Body of pancreas (tissue), 4 donors: ENCODE measurements around the gene OSBPL10. TPM values are rescaled to one million over a fixed set of nuclear protein-coding genes. Genes with fewer than 3 reads are reported as not detected.

Experiments used
- ATAC-seq: fragments of 150-250 bp; one replicate; pipeline ENCODE4 v1.9.1; 2016
- DNase-seq, 4 donors: peaks; one replicate each; pipeline ENCODE4 v3.0.0-alpha.2; 2019
- H3K27ac ChIP-seq, 4 donors: fragments of 200-600 bp; sonication (generic); 1 replicate in 3 of 4; 2 replicates in 1 of 4; pipeline versions ENCODE4 v1.5.1 to v1.6.1; 2016 to 2019; ENCODE audit warnings: mild to moderate bottlenecking in 1 of 4, mixed read lengths in 1 of 4, moderate library complexity in 1 of 4
- H3K27me3 ChIP-seq, 2 donors: fragments of 200-600 bp; sonication (generic); one replicate each; pipeline ENCODE4 v1.6.0; 2016; ENCODE audit warnings: mild to moderate bottlenecking in 1 of 2
- H3K36me3 ChIP-seq, 2 donors: fragments of 200-600 bp; sonication (generic); replicated peaks in 1 of 2; 2 replicates each; pipeline ENCODE4 v1.5.1; 2016; ENCODE audit warnings: low read depth in 2 of 2; ENCODE audit not compliant: insufficient read depth in 1 of 2
- H3K4me1 ChIP-seq: fragments of 200-600 bp; sonication (generic); one replicate; pipeline ENCODE4 v1.6.0; 2016
- H3K4me3 ChIP-seq, 2 donors: fragments of 200-600 bp; sonication (generic); 1 replicate in 1 of 2; 2 replicates in 1 of 2; pipeline ENCODE4 v1.5.1; 2016 to 2019
- H3K9me3 ChIP-seq, 3 donors: fragments of 200-600 bp; sonication (generic); 1 replicate in 2 of 3; 2 replicates in 1 of 3; pipeline ENCODE4 v1.5.1; 2016
- CTCF ChIP-seq, 7 experiments: fragments of 450-650 bp in 4 of 7; fragments of 200-600 bp in 3 of 7; sonication (generic) in 3 of 7; IDR thresholded peaks; one replicate each; pipeline ENCODE4 v1.5.1; 2016 to 2019; ENCODE audit warnings: antibody characterized with exemption in 7 of 7
- POLR2A ChIP-seq, 3 donors: fragments of 450-650 bp; IDR thresholded peaks; one replicate each; pipeline ENCODE4 v1.6.1; 2016; ENCODE audit warnings: antibody characterized with exemption in 3 of 3, mild to moderate bottlenecking in 2 of 3
- WGBS, 2 donors: methylation state at CpG; one replicate each; pipeline ENCODE4 v1.1.5; 2017; 5-methylcytosine and 5-hydroxymethylcytosine counted together
- intact Hi-C: fragments of 100-400 bp; cut with DNase I; formaldehyde crosslinking; loops from one replicate; pipeline ENCODE4 v1.15.1; 2023
- total RNA-seq, 2 donors: library from RNA; depleted of rRNA; stranded (reverse); fragments of >200 nt; gene quantifications; one replicate each; pipeline ENCODE4 v1.1.0, GENCODE V29; 2016

OSBPL10 gene
- total RNA-seq, 2 donors from 2014 or later = 3.4 to 27.0 TPM

GRCh38 chr3:31895471-31895870 lies 85.6 kb downstream of the OSBPL10 start:
- 59 to 68% methylated on average over 2 of the region's 2 CpGs for WGBS, 2 donors
- no peak for TF ChIP-seq CTCF (IDR thresholded peaks at IDR 0.05)
- Histone ChIP-seq H3K9me3 (no peaks in the 10 kb centered on the region), H3K4me3 (no peak overlapping the region), H3K36me3 (no peaks in the 10 kb centered on the region), H3K27ac (no peak overlapping the region), H3K27me3 (no peaks in the 10 kb centered on the region), H3K4me1 (no peaks in the 10 kb centered on the region)
- DNase-seq = no peak
- intact Hi-C loops = no loop called here
- ATAC-seq = no peak

GRCh38 chr3:31892916-31893573 lies 88.0 kb downstream of the OSBPL10 start:
- H3K4me1 ChIP-seq = no peaks in the 10 kb centered on the region
- intact Hi-C loops = no loop called here
- H3K36me3 ChIP-seq = no peaks in the 10 kb centered on the region
- no peak overlapping the region for H3K27ac ChIP-seq
- ATAC-seq (no peak), DNase-seq (no peak)
- no peak overlapping the region for H3K4me3 ChIP-seq
- TF ChIP-seq POLR2A (IDR thresholded peaks at IDR 0.05) (no peak), CTCF (IDR thresholded peaks at IDR 0.05) (no peak)
- no peaks in the 10 kb centered on the region for H3K9me3 ChIP-seq
- no peaks in the 10 kb centered on the region for H3K27me3 ChIP-seq
- 93 to 96% methylated on average over 4 of the region's 4 CpGs for WGBS, 2 donors

- ATAC-seq (no peak), DNase-seq (no peak)
- H3K4me1 ChIP-seq = no peaks in the 10 kb centered on the region
- intact Hi-C loops = no loop called here
- TF ChIP-seq POLR2A (IDR thresholded peaks at IDR 0.05) (no peak), CTCF (IDR thresholded peaks at IDR 0.05) (no peak)
- no peaks in the 10 kb centered on the region for H3K36me3 ChIP-seq
- H3K9me3 ChIP-seq = no peaks in the 10 kb centered on the region
- no peaks in the 10 kb centered on the region for H3K27me3 ChIP-seq
- 87 to 91% methylated on average over 5 of the region's 5 CpGs for WGBS, 2 donors
- no peak overlapping the region for H3K27ac ChIP-seq
- no peak overlapping the region for H3K4me3 ChIP-seq
Measured at GRCh38 chr3:31892500-31892899, 88.6 kb downstream of the OSBPL10 start.

- no peak for ATAC-seq
Measured at GRCh38 chr3:31891876-31892455, 89.1 kb downstream of the OSBPL10 start.

More at GRCh38 chr3:31891876-31892455, 89.1 kb downstream of the OSBPL10 start:
- Histone ChIP-seq H3K36me3 (no peaks in the 10 kb centered on the region), H3K27me3 (no peaks in the 10 kb centered on the region), H3K27ac (no peak overlapping the region), H3K4me3 (no peak overlapping the region), H3K9me3 (no peaks in the 10 kb centered on the region), H3K4me1 (no peaks in the 10 kb centered on the region)
- intact Hi-C loops = no loop called here
- DNase-seq = no peak
- no peak for TF ChIP-seq POLR2A (IDR thresholded peaks at IDR 0.05)
- no peak for TF ChIP-seq CTCF (IDR thresholded peaks at IDR 0.05)
- 84 to 89% methylated on average over 11 of the region's 11 CpGs for WGBS, 2 donors
